Stimulated activated CD4-positive, alpha-beta T cell treated with anti-CD3 and anti-CD28 coated beads, Interleukin-1b, Interleukin-23, amount 100 ng/mL, for 4 hours (primary cell): ENCODE measurements around the gene CCND3.
A peak's percentile ranks its signal among the peaks of the same experiment; 100 is the strongest.

ENCODE experiments used
- DNase-seq, 2 donors: peaks; one replicate each; pipeline ENCODE4 v3.0.0-alpha.2; 2020; ENCODE audit warnings: low read depth in 2 of 2

The CCND3 gene

GRCh38 chr6:41941280-41942066, at the start of gene CCND3:
Gene CCND3, minus strand, starts transcription at chr6:41941808. Its CDS starts 159 bp downstream, at chr6:41941649.
- peak; percentile 75 to 94 for DNase-seq

- DNase-seq, result no peak
Measured at GRCh38 chr6:41986339-41986738, 44.7 kb upstream of the CCND3 start.

- DNase-seq, result no peak
Measured at GRCh38 chr6:41984623-41985022, 43.0 kb upstream of the CCND3 start.

GRCh38 chr6:41976794-41977484, 35.3 kb upstream of the CCND3 start:
- DNase-seq, result no peak

- no peak for DNase-seq
Measured at GRCh38 chr6:41975276-41975675, 33.7 kb upstream of the CCND3 start.

- no peak for DNase-seq
Measured at GRCh38 chr6:41974281-41974825, 32.7 kb upstream of the CCND3 start.

GRCh38 chr6:41972826-41973225, 31.2 kb upstream of the CCND3 start:
- DNase-seq, result no peak

GRCh38 chr6:41970436-41970846, 28.8 kb upstream of the CCND3 start:
- DNase-seq, result peak; percentile 41 to 51

GRCh38 chr6:41967312-41968287, 26.0 kb upstream of the CCND3 start:
- DNase-seq, result no peak

GRCh38 chr6:41966961-41967311, 25.3 kb upstream of the CCND3 start:
- no peak for DNase-seq

GRCh38 chr6:41966214-41966920, 24.8 kb upstream of the CCND3 start:
- DNase-seq, result no peak

GRCh38 chr6:41965429-41966213, 24.0 kb upstream of the CCND3 start:
- DNase-seq, result no peak

GRCh38 chr6:41964201-41964887, 22.7 kb upstream of the CCND3 start:
- DNase-seq, result no peak

GRCh38 chr6:41963371-41963770, 21.8 kb upstream of the CCND3 start:
- DNase-seq, result no peak

GRCh38 chr6:41960028-41960427, 18.4 kb upstream of the CCND3 start:
- DNase-seq, result no peak

- no peak for DNase-seq
Measured at GRCh38 chr6:41958022-41958856, 16.6 kb upstream of the CCND3 start.

- DNase-seq, result no peak
Measured at GRCh38 chr6:41957117-41957516, 15.5 kb upstream of the CCND3 start.

- DNase-seq, result no peak
Measured at GRCh38 chr6:41955412-41955811, 13.8 kb upstream of the CCND3 start.

GRCh38 chr6:41954668-41955067, 13.1 kb upstream of the CCND3 start:
- no peak for DNase-seq
